Pulmonary artery endothelial cell (primary cell): Measurements from ENCODE around the gene SLC25A27. TPM values are rescaled to one million over a fixed set of nuclear protein-coding genes. Genes with fewer than 3 reads are reported as not detected.
A peak's percentile ranks its signal among the peaks of the same experiment; 100 is the strongest.
"Not testable (repeated sequence)": the region's sequence is repeated elsewhere in the genome, so short reads cannot be mapped to it uniquely, and the experiment has no call there.

ENCODE experiments used
- DNase-seq: peaks from one replicate; pipeline ENCODE4 v3.0.0-alpha.2; 2011; ENCODE audit warnings: low read depth, low spot score
- total RNA-seq: library from RNA; depleted of rRNA; stranded (reverse); fragments of >200 nt; gene quantifications from 2 replicates; pipeline ENCODE4 v1.2.3, GENCODE V29; 2014

The SLC25A27 gene
- total RNA-seq = 0.66 and 1.9 TPM in 2 replicates

GRCh38 chr6:46652603-46653438 lies at the start of gene SLC25A27, which contains the start of gene CYP39A1:
Gene SLC25A27, plus strand, starts transcription at chr6:46652975. Its CDS starts 218 bp downstream, at chr6:46653193.
Gene CYP39A1, minus strand, starts transcription at chr6:46652818. Its CDS starts 236 bp downstream, at chr6:46652582.
- DNase-seq = peak; percentile 40

GRCh38 chr6:46605091-46605797 lies 47.5 kb upstream of the SLC25A27 start:
- DNase-seq = no peak

- DNase-seq = no peak
Measured at GRCh38 chr6:46606338-46606737, 46.4 kb upstream of the SLC25A27 start.

- no peak for DNase-seq
Measured at GRCh38 chr6:46610862-46611553, 41.8 kb upstream of the SLC25A27 start.

- DNase-seq = no peak
Measured at GRCh38 chr6:46612645-46613044, 40.1 kb upstream of the SLC25A27 start.

- DNase-seq = no peak
Measured at GRCh38 chr6:46618726-46619125, 34.0 kb upstream of the SLC25A27 start.

- DNase-seq = no peak
Measured at GRCh38 chr6:46626228-46626909, 26.4 kb upstream of the SLC25A27 start.

GRCh38 chr6:46626976-46627375 lies 25.8 kb upstream of the SLC25A27 start:
- no peak for DNase-seq

- no peak for DNase-seq
Measured at GRCh38 chr6:46628498-46628897, 24.3 kb upstream of the SLC25A27 start.

GRCh38 chr6:46628976-46629375 lies 23.8 kb upstream of the SLC25A27 start:
- no peak for DNase-seq

GRCh38 chr6:46629691-46630090 lies 23.1 kb upstream of the SLC25A27 start:
- DNase-seq = no peak

GRCh38 chr6:46632053-46632452 lies 20.7 kb upstream of the SLC25A27 start:
- DNase-seq = no peak

- DNase-seq = no peak
Measured at GRCh38 chr6:46635462-46635861, 17.3 kb upstream of the SLC25A27 start.

- no peak for DNase-seq
Measured at GRCh38 chr6:46637145-46637544, 15.6 kb upstream of the SLC25A27 start.

GRCh38 chr6:46637933-46638332 lies 14.8 kb upstream of the SLC25A27 start:
- no peak for DNase-seq

GRCh38 chr6:46638650-46639049 lies 14.1 kb upstream of the SLC25A27 start:
- no peak for DNase-seq

GRCh38 chr6:46642928-46643751 lies 9.6 kb upstream of the SLC25A27 start:
- no peak for DNase-seq

GRCh38 chr6:46645265-46645664 lies 7.5 kb upstream of the SLC25A27 start:
- no peak for DNase-seq

- not testable (repeated sequence) for DNase-seq
Measured at GRCh38 chr6:46648108-46648507, 4.7 kb upstream of the SLC25A27 start.

- no peak for DNase-seq
Measured at GRCh38 chr6:46648869-46649492, 3.8 kb upstream of the SLC25A27 start.
